Adipocyte (in vitro differentiated cells): Measurements from ENCODE around the gene OTULIN.

Experiments used
- DNase-seq: peaks from one replicate; pipeline ENCODE4 v3.0.0-alpha.2; 2015; ENCODE audit warnings: low read depth
- H3K27me3 ChIP-seq: replicated peaks from 2 replicates; pipeline ENCODE4 v1.7.0; 2013; ENCODE audit warnings: mild to moderate bottlenecking, low read length, moderate library complexity; ENCODE audit not compliant: control insufficient read depth, insufficient read depth
- H3K36me3 ChIP-seq: 2 replicates; pipeline ENCODE4 v1.7.0; 2013; ENCODE audit warnings: low read length, mild to moderate bottlenecking, moderate library complexity; ENCODE audit not compliant: control insufficient read depth, insufficient read depth, severe bottlenecking
- H3K4me1 ChIP-seq: 2 replicates; pipeline ENCODE4 v1.7.0; 2013; ENCODE audit warnings: mild to moderate bottlenecking, low read length, moderate library complexity; ENCODE audit not compliant: control insufficient read depth, insufficient read depth
- H3K4me3 ChIP-seq: 2 replicates; pipeline ENCODE4 v1.7.0; 2013; ENCODE audit warnings: mild to moderate bottlenecking, low read length, moderate library complexity
- H3K9ac ChIP-seq: 2 replicates; pipeline ENCODE4 v1.7.0; 2013; ENCODE audit warnings: mild to moderate bottlenecking, low read length, moderate library complexity
- H3K9me3 ChIP-seq: 2 replicates; pipeline ENCODE4 v1.7.0; 2013; ENCODE audit warnings: mild to moderate bottlenecking, low read length, moderate library complexity; ENCODE audit not compliant: control insufficient read depth

OTULIN gene

DNA sequence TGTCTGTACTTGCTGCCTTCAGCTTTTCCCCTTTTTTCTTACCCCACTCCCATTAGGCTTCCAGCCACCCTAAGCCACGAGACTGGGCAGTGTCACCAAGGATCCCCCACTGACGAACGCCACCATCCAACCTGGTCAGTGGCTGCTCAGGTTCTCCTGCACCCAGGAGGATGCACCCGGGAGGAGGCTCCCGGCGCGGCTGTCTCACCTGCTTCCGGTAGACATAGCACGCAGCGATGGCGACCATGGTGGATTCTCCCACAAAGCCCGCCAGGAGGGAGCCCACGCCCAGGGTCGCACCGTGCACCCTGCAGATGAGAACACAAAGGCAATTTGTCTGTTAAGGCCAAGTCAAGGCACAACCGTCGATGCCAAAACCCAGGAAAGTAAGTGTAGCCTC lies 48.1 kb downstream of the OTULIN start:
- no peaks in the 10 kb centered on the region for H3K27me3 ChIP-seq
- no peak for DNase-seq
- peaks cover 67% of the 10 kb centered on the region for H3K36me3 ChIP-seq
- H3K9me3 ChIP-seq, result no peaks in the 10 kb centered on the region
- H3K9ac ChIP-seq, result no peak overlapping the region
- H3K4me1 ChIP-seq, result no peaks in the 10 kb centered on the region
- H3K4me3 ChIP-seq, result no peak overlapping the region

DNA sequence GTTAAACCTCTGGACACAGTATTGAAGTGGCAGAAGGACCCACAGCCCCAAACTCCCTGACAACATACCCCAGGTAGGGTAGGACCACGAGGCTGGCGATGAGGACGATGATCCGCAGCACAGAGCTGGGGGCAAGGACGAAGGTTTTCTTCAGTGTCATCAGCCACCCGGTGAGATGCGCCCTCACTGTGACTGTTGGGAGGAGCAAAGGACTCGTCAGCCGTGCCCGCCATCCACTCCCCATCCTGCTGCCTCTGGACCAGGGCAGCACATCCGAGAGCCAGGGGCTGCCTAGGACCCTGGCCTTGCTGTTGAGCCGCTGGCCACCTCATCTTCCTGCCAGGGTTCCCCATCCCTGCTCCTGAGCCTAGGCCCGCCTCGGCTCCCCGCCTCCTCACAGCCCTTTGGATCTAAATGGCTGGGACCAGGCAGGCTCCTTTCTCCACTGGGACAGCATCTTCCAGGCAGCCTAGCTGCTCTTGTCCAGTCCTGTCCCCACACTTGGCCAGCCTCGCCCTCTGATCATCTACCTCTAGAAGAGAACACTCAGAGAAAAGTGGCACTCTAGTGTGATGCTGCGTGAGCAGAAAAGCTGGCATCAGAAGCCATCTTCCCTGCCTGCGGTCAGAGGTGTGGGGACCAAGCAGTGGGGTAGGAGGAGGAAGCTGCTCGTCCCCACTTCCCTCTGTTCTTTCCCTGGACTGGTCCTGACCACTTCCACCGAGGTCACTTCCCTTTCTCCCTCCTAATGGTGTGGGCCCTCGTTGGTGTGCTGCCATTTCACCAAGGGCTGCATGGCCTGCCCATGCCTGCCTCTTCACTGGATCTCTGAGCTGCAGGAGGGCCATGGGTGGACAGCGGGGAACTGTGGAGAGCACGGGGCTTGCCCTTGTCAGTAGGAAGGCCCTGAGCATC lies 49.2 kb downstream of the OTULIN start:
- Histone ChIP-seq H3K4me3 (no peak overlapping the region), H3K36me3 (peaks cover 58% of the 10 kb centered on the region), H3K9ac (no peak overlapping the region), H3K4me1 (no peaks in the 10 kb centered on the region), H3K9me3 (no peaks in the 10 kb centered on the region), H3K27me3 (no peaks in the 10 kb centered on the region)
- DNase-seq, result no peak

DNA sequence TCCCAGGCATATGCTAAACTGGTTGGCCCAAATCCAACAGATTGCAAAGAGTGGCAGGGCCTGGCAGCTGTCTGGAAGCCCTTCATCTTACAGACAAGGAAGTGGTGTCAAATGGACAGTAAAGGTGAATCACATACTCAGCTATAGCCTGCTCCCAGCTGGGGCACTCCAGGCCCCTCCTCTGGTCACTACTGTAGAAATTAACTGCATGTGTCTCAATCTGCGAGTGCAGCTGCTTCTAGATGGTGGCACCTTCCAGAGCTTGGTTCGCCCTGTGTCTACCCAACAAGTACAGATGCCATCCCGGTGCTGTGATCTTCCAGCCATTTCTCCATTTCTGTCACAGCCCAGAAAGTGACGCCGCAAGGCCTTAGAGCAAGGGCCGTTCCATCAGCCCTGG lies 50.2 kb downstream of the OTULIN start:
- DNase-seq, result no peak
- H3K36me3 ChIP-seq, result peaks cover 51% of the 10 kb centered on the region
- no peak overlapping the region for H3K4me3 ChIP-seq
- no peaks in the 10 kb centered on the region for H3K4me1 ChIP-seq
- H3K27me3 ChIP-seq, result no peaks in the 10 kb centered on the region
- no peak overlapping the region for H3K9ac ChIP-seq
- H3K9me3 ChIP-seq, result no peaks in the 10 kb centered on the region

DNA sequence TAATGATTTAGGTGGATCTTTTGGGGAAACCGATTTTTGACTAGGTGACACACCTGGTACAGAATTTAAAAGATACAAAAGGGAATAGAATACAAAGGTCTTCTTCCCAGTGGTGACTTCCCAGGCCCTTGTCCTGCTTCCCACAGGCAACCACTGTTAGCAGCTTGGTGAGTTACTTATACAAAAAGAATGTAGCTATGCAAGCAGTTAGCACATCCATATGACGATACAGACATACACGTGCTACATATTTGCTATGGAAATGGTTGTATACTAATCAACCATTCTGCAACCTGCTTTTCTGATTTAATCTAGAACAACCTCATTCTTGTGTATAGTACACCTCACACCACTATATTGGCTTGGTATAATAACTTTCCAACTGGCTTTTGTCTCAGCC lies 51.0 kb downstream of the OTULIN start:
- peaks cover 7% of the 10 kb centered on the region for H3K4me1 ChIP-seq
- H3K4me3 ChIP-seq, result no peak overlapping the region
- H3K27me3 ChIP-seq, result no peaks in the 10 kb centered on the region
- no peaks in the 10 kb centered on the region for H3K9me3 ChIP-seq
- DNase-seq, result no peak
- H3K9ac ChIP-seq, result no peak overlapping the region
- H3K36me3 ChIP-seq, result peaks cover 43% of the 10 kb centered on the region

DNA sequence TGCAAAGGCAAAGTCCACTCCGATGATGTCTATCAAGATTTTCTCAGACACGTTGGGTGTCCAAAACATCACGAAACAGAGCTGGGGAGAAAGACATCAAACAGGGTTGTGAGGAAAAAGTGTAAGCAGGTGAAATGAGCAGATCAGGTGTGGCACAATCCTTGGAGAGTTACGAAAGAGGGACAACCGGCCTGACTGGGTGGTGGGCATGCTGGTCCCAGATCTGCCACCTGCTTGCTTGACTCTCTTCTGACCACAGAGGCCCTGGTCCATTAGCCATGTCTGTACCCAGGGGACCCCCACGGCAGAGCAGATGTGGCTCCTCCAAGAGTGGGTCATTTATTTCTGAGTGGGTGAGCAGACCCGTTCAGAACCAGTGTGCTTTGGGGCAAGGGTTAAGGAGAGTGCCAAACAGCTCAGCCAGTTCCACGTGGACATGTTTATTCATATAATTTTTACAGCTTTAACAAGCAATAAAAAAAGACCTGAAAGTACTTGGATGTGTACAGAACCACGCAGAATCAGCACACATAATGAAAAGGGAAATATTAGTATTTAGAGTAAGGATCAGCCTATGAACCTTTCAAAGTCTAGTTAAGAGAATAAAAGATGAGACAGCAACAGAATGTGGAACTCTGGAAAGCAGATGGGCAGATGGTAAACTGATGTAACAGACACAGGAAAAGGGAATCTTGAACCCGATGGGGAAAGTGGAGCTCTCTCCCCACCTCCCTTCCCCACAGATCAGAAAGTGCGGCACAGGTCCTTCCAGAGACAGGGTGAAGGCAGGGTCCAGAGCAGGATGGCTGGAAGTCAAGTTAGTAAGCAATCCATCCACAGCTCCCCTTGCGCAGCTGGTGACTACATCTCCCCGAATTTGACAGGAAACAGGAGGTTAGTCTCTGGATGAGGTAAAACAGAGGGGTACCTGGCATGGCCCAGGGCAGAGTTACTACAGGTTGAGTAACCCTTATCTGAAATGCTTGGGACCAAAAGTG lies 52.5 kb downstream of the OTULIN start:
- H3K4me3 ChIP-seq, result no peak overlapping the region
- no peak for DNase-seq
- no peak overlapping the region for H3K9ac ChIP-seq

DNA sequence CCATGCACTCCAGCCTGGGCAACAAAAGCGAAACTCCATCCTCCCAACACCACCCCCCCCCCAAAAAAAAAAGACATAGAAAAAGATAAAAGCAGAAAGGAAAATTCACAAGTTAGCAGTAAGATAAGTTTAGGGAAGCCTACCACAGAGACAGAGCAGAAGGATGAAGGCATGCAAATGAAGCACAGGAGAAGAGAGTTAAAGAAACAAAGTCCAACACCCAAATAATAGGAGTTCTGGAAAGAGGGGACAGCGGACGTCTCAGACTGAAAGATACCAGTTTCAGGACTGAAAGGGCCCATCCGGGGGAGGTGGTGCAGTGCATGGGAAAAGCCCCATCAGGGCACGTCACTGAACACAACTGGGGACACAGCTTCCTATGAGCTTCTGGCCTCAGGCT lies 54.3 kb downstream of the OTULIN start:
- H3K9me3 ChIP-seq, result no peaks in the 10 kb centered on the region
- peaks cover 11% of the 10 kb centered on the region for H3K36me3 ChIP-seq
- DNase-seq, result no peak
- H3K9ac ChIP-seq, result no peak overlapping the region
- H3K4me3 ChIP-seq, result no peak overlapping the region
- H3K4me1 ChIP-seq, result peaks cover 21% of the 10 kb centered on the region
- H3K27me3 ChIP-seq, result no peaks in the 10 kb centered on the region

More for the DNA sequence above, 52.5 kb downstream of the OTULIN start:
- H3K9me3 ChIP-seq, result no peaks in the 10 kb centered on the region
- H3K36me3 ChIP-seq, result peaks cover 28% of the 10 kb centered on the region
- H3K4me1 ChIP-seq, result peaks cover 16% of the 10 kb centered on the region
- no peaks in the 10 kb centered on the region for H3K27me3 ChIP-seq

DNA sequence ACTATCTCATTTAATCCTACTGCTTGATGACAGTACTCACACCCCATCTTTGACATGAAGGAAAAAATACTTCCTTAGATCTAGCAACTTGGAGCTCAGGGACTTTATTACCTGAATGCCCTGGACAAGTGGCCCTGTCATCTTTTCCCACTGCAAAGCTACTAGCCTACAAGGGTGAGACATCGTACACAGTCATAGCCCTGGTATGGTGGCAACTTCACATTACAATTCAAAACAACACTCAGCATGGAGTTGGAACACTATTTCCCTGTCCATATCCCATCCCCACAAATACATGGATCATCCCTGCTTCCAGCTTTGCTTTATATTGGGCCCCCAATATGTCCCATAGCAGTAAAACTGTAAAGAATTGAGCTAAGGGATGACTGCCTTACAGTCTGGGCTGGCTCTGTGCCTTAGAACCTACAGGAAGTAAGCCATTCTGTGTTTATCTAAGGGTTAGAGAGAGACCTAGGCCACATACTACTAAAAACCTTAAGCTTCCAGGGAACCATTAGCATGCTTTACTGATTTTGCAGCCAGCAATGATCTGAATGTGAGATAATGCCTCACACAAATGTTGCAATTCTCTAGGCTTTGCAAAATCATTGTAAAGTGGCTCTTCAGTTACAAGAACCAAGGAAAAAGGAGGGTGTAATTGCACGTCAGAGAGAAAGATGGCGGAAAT lies 55.9 kb downstream of the OTULIN start:
- Histone ChIP-seq H3K36me3 (peaks cover 8% of the 10 kb centered on the region), H3K4me3 (no peak overlapping the region), H3K9ac (no peak overlapping the region), H3K9me3 (no peaks in the 10 kb centered on the region), H3K27me3 (no peaks in the 10 kb centered on the region), H3K4me1 (peaks cover 21% of the 10 kb centered on the region)
- DNase-seq, result peak; percentile 82

DNA sequence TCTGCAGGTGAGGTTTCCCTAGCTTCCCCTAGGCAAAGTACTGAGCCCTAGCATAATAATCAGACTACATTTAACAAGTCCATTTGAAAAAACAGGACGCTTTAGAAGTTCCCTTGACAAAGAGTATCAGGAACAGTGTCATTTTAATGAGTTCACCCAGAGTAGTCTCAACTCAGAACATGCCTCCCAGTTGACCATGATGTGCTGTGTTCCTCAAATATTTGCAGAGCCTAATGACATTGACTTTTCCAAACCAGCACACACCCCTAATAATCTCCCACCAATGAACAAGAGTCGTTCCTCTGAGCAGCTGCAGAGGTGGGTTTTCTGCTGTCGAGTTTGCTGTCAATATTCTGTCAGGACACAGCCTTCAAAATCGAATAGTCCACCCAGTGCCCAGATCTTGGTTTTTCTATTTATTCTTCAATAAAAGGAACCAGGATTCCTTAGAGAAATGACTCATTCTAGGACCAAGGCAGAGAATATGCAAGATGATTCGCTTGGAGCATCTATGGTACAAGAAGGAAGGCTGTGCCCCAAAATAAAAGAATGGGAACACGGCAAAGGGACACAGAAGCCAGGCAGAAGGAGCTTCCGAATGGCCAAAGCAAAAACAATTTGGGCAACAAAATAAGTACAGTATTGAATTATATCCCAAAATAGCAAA lies 57.6 kb downstream of the OTULIN start:
- Histone ChIP-seq H3K36me3 (peaks cover 2% of the 10 kb centered on the region), H3K9me3 (no peaks in the 10 kb centered on the region), H3K9ac (no peak overlapping the region), H3K4me1 (peaks cover 25% of the 10 kb centered on the region), H3K27me3 (no peaks in the 10 kb centered on the region), H3K4me3 (no peak overlapping the region)
- peak; percentile 15 for DNase-seq

DNA sequence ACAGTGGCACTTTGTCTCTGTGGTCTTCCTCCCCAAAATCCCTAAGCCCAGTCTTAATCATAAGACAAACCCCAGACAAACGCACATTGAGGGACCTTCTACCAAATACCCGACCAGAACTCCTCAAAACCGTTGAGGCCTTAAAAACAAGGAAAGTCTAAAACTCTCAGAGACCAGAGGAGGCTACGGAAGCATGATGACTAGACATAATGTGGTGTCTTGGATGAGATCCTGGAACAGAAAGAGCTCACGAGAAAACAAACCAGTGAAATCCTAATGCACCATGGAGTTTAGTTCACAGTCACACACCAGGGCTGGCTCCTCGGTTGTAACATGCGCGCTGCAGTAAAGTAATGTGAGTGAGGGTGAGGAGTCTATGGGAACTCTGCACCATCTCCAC lies 58.4 kb downstream of the OTULIN start:
- no peak for DNase-seq
- Histone ChIP-seq H3K4me1 (peaks cover 30% of the 10 kb centered on the region), H3K9me3 (no peaks in the 10 kb centered on the region), H3K4me3 (no peak overlapping the region), H3K9ac (no peak overlapping the region), H3K27me3 (no peaks in the 10 kb centered on the region), H3K36me3 (no peaks in the 10 kb centered on the region)

DNA sequence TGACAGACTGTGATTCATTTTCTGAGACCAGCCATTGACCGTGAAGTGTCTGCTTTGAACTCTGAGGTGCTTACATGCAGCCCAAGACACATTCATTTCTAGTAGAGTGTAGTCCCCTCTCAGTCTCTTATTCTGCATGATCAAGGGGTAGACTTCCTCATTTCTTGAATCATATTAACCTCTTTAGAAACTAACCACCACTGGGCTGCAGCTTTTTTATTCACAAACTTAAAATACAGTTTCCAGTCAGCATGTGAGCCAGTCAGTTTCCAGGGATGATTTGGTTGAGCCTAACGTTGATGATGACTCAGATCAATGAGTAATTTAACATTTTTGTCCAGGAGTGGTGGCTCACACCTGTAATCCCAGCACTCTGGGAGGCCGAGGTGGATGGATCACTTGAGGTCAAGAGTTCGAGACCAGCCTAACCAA lies 59.2 kb downstream of the OTULIN start:
- Histone ChIP-seq H3K27me3 (no peaks in the 10 kb centered on the region), H3K36me3 (no peaks in the 10 kb centered on the region), H3K9ac (no peak overlapping the region), H3K4me3 (no peak overlapping the region), H3K9me3 (no peaks in the 10 kb centered on the region), H3K4me1 (peaks cover 31% of the 10 kb centered on the region)
- no peak for DNase-seq
